HFFc6 (cell line): ENCODE results near the gene MIER2. TPM values are rescaled to one million over a fixed set of nuclear protein-coding genes. Genes with fewer than 3 reads are reported as not detected.
"Not testable (repeated sequence)": the region's sequence is repeated elsewhere in the genome, so short reads cannot be mapped to it uniquely, and the experiment has no call there.

Experiments
- DNase-seq: peaks from one replicate; pipeline ENCODE4 v3.0.0-alpha.2; 2018
- H3K27ac Mint-ChIP-seq: 2 replicates; pipeline ENCODE4 v1.8.0; 2020; ENCODE audit warnings: mild to moderate bottlenecking, mixed read lengths
- H3K27me3 Mint-ChIP-seq: 2 replicates; pipeline ENCODE4 v1.8.0; 2021; ENCODE audit warnings: mild to moderate bottlenecking, moderate library complexity, mixed read lengths; ENCODE audit not compliant: insufficient read depth
- H3K36me3 Mint-ChIP-seq: 2 replicates; pipeline ENCODE4 v1.8.0; 2021; ENCODE audit warnings: low read depth, mixed read lengths
- H3K4me1 Mint-ChIP-seq: 2 replicates; pipeline ENCODE4 v1.8.0; 2020; ENCODE audit warnings: low read depth, mixed read lengths
- H3K4me3 Mint-ChIP-seq: 2 replicates; pipeline ENCODE4 v1.8.0; 2020; ENCODE audit warnings: mild to moderate bottlenecking, moderate library complexity, mixed read lengths
- H3K9me3 Mint-ChIP-seq: 2 replicates; pipeline ENCODE4 v1.8.0; 2020; ENCODE audit warnings: mild to moderate bottlenecking, mixed read lengths
- total RNA-seq, 6 experiments: library from RNA; stranded (reverse); fragmentation: NEBNext Ultra II Directional; extraction: Animal tissue kit (Norgen Biotek cat#: 25700); gene quantifications; 2 replicates in 1 of 6; 3 replicates in 5 of 6; pipeline ENCODE4 v1.2.3, GENCODE V29; 2021
- TF ChIP-seq, protein P1 (sequence below): fragments of 200-600 bp; sonication (generic); IDR thresholded peaks from 2 replicates; pipeline ENCODE4 v1.5.0; 2021; ENCODE audit warnings: antibody characterized with exemption, mild to moderate bottlenecking

The MIER2 gene
- total RNA-seq, 6 experiments from 2014 or later, result 31.7 to 42.2 (median 33.4) TPM

DNA sequence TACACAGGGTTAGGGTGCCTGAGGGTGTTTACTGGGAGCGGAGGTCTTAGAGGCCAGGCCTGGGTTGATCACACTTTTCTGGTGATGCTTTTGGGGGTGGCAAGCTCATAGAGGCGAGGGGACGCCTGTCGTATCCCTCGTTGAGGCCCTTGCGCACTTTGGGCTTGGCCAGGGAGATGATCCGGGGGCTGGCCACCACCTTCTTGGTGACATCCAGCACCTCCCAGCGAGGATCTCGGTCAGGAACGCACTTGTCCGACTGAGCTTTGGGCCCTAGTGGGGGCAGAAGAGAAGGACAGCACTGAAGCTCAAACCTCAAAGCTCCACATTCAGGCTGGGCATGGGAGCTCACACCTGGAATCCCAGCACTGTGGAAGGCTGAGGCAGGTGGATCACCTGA, 17.6 kb upstream of the MIER2 start:
- Mint-ChIP-seq H3K27ac (no peak overlapping the region), H3K4me1 (no peaks in the 10 kb centered on the region), H3K9me3 (0 out of 2 replicates have a peak, but pooled peaks cover 3% of the 10 kb centered on the region), H3K36me3 (no peaks in the 10 kb centered on the region), H3K4me3 (no peak overlapping the region), H3K27me3 (peaks cover 10% of the 10 kb centered on the region)
- DNase-seq, result no peak
- TF ChIP-seq, protein P1, sequence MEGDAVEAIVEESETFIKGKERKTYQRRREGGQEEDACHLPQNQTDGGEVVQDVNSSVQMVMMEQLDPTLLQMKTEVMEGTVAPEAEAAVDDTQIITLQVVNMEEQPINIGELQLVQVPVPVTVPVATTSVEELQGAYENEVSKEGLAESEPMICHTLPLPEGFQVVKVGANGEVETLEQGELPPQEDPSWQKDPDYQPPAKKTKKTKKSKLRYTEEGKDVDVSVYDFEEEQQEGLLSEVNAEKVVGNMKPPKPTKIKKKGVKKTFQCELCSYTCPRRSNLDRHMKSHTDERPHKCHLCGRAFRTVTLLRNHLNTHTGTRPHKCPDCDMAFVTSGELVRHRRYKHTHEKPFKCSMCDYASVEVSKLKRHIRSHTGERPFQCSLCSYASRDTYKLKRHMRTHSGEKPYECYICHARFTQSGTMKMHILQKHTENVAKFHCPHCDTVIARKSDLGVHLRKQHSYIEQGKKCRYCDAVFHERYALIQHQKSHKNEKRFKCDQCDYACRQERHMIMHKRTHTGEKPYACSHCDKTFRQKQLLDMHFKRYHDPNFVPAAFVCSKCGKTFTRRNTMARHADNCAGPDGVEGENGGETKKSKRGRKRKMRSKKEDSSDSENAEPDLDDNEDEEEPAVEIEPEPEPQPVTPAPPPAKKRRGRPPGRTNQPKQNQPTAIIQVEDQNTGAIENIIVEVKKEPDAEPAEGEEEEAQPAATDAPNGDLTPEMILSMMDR, result no peak

DNA sequence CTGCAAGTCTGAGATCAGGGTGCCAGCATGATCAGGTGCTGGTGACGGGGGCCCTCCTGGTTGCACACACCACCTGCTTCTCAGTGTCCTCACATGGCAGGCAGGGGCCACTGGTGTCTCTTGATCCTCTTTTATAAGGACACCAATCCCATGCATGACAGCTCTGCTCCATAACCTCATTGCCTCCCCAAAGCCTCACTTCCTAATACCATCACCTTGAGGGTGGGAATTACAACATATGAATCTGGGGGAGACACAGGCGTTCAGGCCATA, 15.0 kb upstream of the MIER2 start:
- H3K36me3 Mint-ChIP-seq, result no peaks in the 10 kb centered on the region
- TF ChIP-seq, protein P1, result no peak
- H3K9me3 Mint-ChIP-seq, result peaks cover 10% of the 10 kb centered on the region
- no peak overlapping the region for H3K27ac Mint-ChIP-seq
- DNase-seq, result no peak
- H3K4me1 Mint-ChIP-seq, result no peaks in the 10 kb centered on the region
- peaks cover 2% of the 10 kb centered on the region for H3K27me3 Mint-ChIP-seq
- H3K4me3 Mint-ChIP-seq, result no peak overlapping the region

DNA sequence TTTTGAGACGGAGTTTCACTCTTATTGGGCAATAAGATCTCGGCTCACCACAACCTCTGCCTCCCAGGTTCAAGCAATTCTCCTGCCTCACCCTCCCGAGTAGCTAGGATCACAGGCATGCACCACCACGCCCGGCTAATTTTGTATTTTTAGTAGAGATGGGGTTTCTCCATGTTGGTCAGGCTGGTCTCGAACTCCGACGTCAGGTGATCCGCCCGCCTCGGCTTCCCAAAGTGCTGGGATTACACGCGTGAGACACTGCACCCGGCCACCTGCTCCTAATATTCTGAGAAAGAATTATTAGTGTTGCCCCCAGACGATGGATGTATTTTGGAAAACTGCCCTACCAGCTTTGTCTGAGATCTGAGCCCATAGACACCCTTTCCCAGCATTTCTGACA, 10.9 kb upstream of the MIER2 start:
- H3K36me3 Mint-ChIP-seq, H3K4me1 Mint-ChIP-seq, H3K4me3 Mint-ChIP-seq, H3K27me3 Mint-ChIP-seq, DNase-seq, H3K27ac Mint-ChIP-seq: not testable (repeated sequence)
- peaks cover 22% of the 10 kb centered on the region for H3K9me3 Mint-ChIP-seq

DNA sequence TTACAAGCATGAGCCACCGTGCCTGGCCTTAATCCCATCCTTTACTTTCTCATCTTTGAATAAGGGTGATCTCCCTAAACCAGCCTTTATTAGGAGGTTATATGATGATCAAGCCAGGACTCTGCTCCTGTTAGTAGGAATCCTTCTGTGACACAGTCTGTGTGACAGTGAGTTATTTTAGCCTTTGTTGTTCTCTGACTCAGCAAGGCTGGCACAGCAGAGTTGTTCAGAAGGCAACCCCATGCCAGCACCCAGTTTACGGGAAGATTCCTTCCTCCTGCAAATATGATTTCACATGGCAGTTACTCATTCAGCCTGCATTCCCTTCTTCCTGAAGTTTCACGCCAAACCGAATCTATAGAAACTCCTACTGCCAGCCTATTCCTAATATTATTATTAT, 10.5 kb upstream of the MIER2 start:
- H3K27ac Mint-ChIP-seq, result no peak overlapping the region
- peaks cover 22% of the 10 kb centered on the region for H3K9me3 Mint-ChIP-seq
- H3K36me3 Mint-ChIP-seq, result peaks cover 5% of the 10 kb centered on the region; the same call in 1 of the 2 replicates
- no peaks in the 10 kb centered on the region for H3K4me1 Mint-ChIP-seq
- no peak for DNase-seq
- H3K4me3 Mint-ChIP-seq, result no peak overlapping the region
- TF ChIP-seq, protein P1, result no peak
- peaks cover 4% of the 10 kb centered on the region for H3K27me3 Mint-ChIP-seq

DNA sequence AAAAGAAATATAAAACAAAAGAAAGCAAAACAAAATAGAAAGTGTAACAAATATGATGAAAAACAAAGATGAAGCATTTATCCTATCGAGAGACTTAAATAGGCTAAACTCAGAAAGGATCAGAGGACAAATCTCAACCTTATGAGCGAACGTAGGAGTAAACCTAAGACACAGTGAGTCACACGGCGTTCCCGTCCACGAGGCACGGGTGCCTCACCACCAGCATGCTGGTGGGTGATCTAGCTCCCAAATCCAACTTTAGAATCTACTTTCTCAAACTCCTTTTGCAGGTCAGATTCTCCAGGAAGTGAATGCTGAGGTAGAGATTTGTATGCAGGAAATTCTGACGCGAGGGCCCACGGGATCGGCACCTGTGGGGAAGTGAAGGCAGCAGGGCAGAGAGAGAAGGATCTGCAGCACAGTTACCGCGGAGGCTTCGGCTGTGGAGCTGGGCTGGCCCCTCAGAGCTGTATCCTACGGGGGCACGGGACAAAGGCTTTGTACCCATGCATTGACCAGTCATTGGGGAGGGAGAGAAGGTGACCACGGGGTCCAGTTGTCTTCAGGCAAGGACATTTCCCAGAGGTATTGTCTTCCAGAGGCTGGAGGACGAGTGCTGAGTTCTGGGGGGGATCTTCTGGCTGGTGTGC, 7.5 kb upstream of the MIER2 start:
- no peak for DNase-seq
- peaks cover 5% of the 10 kb centered on the region; the same call in 1 of the 2 replicates for H3K36me3 Mint-ChIP-seq
- TF ChIP-seq, protein P1, result no peak
- peaks cover 19% of the 10 kb centered on the region for H3K9me3 Mint-ChIP-seq
- peaks cover 4% of the 10 kb centered on the region for H3K27me3 Mint-ChIP-seq
- H3K27ac Mint-ChIP-seq, result no peak overlapping the region
- no peaks in the 10 kb centered on the region for H3K4me1 Mint-ChIP-seq
- H3K4me3 Mint-ChIP-seq, result no peak overlapping the region

DNA sequence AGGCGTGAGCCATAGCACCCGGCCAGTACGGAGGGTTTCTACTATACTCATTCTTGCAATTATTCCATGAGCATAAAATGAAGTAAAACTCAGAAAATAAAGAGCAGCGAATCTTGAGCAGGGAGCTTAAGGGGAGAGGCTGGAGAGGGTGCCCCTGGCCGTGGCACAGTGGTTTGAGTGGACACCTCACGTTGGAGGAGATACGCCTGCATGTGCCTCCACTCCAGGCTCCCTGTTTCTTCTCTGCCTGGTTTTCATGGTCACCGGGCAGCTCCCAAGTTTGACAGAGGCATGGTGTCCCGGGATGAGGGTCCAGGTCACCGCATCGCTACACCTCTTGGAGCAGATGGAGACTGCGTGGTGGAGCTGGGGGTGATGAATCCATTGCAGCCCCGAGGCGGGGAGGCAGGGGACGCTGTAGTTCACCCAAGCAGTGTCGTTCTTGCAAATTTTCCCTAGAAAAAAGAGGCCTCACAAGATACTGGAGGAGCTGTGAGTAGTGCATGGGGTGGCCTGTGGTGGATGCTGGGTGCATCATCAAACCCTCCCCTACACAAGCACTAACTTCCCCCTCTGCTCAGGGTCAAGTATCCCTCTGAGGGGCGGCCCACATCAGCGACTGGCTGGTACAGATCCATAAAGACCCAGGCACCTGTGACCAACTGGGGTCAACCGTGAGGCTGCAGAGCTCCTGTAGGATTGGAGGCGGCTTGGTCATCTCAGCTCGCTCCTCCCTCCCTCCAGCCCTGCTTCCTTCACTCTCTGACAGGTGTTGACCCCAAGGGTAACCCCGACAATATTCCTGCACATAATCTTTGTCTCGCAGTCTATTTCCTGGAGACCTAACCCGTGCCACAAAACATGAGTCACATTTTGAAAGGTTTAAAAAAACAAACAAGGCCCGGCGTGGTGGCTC, 3.6 kb upstream of the MIER2 start:
- Mint-ChIP-seq H3K36me3 (no peaks in the 10 kb centered on the region; the same call in 1 of the 2 replicates), H3K4me3 (no peak overlapping the region), H3K27ac (no peak overlapping the region), H3K27me3 (no peaks in the 10 kb centered on the region; the same call in none of the 2 replicates), H3K4me1 (peaks cover 13% of the 10 kb centered on the region), H3K9me3 (peaks cover 4% of the 10 kb centered on the region; the same call in 1 of the 2 replicates)
- TF ChIP-seq, protein P1, result no peak
- no peak for DNase-seq
